ENCODE measurements around the gene KRTAP5-11. TPM values are rescaled to one million over a fixed set of nuclear protein-coding genes. Genes with fewer than 3 reads are reported as not detected.
"Not testable (repeated sequence)": the region's sequence is repeated elsewhere in the genome, so short reads cannot be mapped to it uniquely, and the experiment has no call there.

The KRTAP5-11 gene, protein sequence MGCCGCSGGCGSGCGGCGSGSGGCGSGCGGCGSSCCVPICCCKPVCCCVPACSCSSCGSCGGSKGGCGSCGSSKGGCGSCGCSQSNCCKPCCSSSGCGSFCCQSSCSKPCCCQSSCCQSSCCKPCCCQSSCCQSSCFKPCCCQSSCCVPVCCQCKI
- not detected in 2 replicates for total RNA-seq

DNA sequence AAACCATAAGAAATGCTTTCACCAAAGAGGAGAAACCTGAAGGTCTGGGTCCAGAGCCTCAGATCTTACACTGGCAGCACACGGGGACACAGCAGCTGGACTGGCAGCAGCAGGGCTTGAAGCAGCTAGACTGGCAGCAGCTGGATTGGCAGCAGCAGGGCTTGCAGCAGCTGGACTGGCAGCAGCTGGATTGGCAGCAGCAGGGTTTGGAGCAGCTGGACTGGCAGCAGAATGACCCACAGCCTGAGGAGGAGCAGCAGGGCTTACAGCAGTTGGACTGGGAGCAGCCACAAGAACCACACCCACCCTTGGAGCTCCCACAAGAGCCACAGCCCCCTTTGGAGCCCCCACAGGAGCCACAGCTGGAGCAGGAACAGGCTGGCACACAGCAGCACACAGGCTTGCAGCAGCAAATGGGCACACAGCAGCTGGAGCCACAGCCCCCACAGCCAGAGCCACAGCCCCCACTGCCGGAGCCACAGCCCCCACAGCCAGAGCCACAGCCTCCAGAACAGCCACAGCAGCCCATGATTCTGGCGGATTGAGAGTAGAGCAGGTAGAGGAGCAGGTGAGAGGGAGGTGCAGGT lies at the start of gene KRTAP5-11:
KRTAP5-11 (minus strand) TSS at position 567 of the 587 bp plus-strand sequence; CDS start at position 529, 38 bp downstream.
- intact Hi-C loops (cut with micrococcal nuclease): no loop called here
- H3K27me3 Mint-ChIP-seq (ENCODE audit: low read depth): peaks cover 9% of the 10 kb centered on the region
- no peak for DNase-seq (ENCODE audit: low spot score)
- no peak within 1 kb of the TSS for H3K27ac Mint-ChIP-seq
- no peaks in the 10 kb centered on the region for H3K9me3 Mint-ChIP-seq
- no peaks in the 10 kb centered on the region for H3K36me3 Mint-ChIP-seq (ENCODE audit: low read depth)
- no peak within 1 kb of the TSS for H3K4me3 Mint-ChIP-seq (ENCODE audit: low read depth)
- H3K4me1 Mint-ChIP-seq (ENCODE audit: low read depth): no peaks in the 10 kb centered on the region

DNA sequence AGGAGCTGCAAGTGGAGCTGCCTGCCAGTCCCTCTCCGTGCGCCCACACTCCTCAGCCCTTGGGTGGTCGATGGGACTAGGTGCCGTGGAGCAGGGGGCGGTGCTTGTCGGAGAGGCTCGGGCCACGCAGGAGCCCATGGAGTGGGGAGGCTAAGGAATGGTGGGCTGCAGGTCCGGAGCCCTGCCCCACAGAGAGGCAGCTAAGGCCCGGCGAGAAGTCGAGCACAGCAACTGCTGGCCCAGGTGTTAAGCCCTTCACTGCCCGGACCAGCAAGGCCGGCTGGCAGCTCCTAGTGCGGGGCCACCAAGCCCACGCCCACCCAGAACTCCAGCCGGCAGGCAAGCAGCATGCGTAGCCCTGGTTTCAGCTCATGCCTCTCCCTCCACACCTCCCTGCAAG lies 48.9 kb upstream of the KRTAP5-11 start:
- H3K9me3 Mint-ChIP-seq; H3K36me3 Mint-ChIP-seq (ENCODE audit: low read depth); intact Hi-C loops (cut with micrococcal nuclease); H3K4me1 Mint-ChIP-seq (ENCODE audit: low read depth); H3K27ac Mint-ChIP-seq; DNase-seq (ENCODE audit: low spot score); H3K4me3 Mint-ChIP-seq (ENCODE audit: low read depth): not testable (repeated sequence)
- H3K27me3 Mint-ChIP-seq (ENCODE audit: low read depth): peaks cover 11% of the 10 kb centered on the region

DNA sequence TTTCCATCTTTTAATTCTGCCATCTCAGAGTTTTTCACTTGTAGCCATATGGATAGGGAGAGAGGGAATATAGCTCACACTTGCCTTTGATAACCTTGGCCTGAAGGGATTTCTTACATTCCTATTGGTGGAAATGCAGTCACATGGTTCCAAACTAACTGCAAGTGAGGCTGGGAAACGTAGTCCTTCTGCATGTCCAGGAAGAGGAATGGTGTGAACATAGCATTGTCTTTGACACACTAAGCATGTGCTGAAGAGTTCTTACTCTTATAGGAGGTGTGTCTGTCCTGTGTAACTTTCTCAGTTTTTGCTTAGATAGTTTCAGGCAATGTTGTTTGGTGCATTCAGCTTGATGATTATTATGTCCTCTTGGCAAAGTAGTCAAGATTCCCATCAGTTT lies 47.4 kb upstream of the KRTAP5-11 start:
- H3K9me3 Mint-ChIP-seq; H3K4me3 Mint-ChIP-seq (ENCODE audit: low read depth); H3K36me3 Mint-ChIP-seq (ENCODE audit: low read depth); DNase-seq (ENCODE audit: low spot score); intact Hi-C loops (cut with micrococcal nuclease); H3K27ac Mint-ChIP-seq; H3K4me1 Mint-ChIP-seq (ENCODE audit: low read depth); H3K27me3 Mint-ChIP-seq (ENCODE audit: low read depth): not testable (repeated sequence)

DNA sequence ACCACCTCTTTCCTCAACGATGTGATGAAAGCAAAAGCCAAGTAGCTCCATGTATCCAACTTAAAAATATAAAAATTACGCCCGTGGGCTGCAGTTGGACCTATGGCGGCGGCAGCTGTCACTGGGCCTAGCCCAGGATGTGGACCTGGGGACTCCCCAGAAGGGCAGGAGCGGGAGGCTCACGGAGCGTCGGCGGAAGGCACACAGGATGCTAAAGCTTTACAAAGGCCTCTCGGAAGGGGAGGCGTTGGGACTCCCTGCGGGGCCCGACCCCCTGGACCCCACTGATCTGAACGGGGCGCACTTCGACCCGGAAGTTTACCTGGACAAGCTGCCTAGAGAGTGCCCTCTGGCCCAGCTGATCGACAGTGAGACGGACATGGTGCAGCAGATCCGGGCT lies 46.3 kb upstream of the KRTAP5-11 start:
- H3K4me1 Mint-ChIP-seq (ENCODE audit: low read depth); DNase-seq (ENCODE audit: low spot score); H3K27ac Mint-ChIP-seq; H3K4me3 Mint-ChIP-seq (ENCODE audit: low read depth); H3K36me3 Mint-ChIP-seq (ENCODE audit: low read depth); H3K9me3 Mint-ChIP-seq; H3K27me3 Mint-ChIP-seq (ENCODE audit: low read depth); intact Hi-C loops (cut with micrococcal nuclease): not testable (repeated sequence)

GRCh38 chr11:71623226-71623625 lies 40.6 kb upstream of the KRTAP5-11 start:
- DNase-seq (ENCODE audit: low spot score); H3K4me3 Mint-ChIP-seq (ENCODE audit: low read depth); H3K4me1 Mint-ChIP-seq (ENCODE audit: low read depth); H3K27ac Mint-ChIP-seq; H3K27me3 Mint-ChIP-seq (ENCODE audit: low read depth); H3K36me3 Mint-ChIP-seq (ENCODE audit: low read depth); H3K9me3 Mint-ChIP-seq; intact Hi-C loops (cut with micrococcal nuclease): not testable (repeated sequence)

DNA sequence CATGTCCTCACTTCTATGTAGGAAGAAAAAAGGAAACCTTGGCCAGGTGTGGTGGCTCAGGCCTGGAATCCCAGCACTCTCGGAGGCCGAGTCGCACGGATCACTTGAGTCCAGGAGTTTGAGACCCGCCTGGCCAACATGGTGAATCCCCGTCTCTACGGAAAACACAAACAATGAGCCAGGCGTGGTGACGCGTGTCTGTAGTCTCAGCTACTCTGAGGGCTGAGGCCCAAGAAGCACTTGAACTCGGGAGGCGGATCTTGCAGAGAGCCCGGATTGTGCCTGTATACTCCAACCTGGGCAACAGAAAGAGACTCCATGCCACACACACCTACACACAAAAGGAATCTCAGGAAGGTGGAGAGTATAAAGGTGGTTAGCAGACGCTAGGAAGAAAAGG lies 39.9 kb upstream of the KRTAP5-11 start:
- intact Hi-C loops (cut with micrococcal nuclease); H3K27me3 Mint-ChIP-seq (ENCODE audit: low read depth): not testable (repeated sequence)

DNA sequence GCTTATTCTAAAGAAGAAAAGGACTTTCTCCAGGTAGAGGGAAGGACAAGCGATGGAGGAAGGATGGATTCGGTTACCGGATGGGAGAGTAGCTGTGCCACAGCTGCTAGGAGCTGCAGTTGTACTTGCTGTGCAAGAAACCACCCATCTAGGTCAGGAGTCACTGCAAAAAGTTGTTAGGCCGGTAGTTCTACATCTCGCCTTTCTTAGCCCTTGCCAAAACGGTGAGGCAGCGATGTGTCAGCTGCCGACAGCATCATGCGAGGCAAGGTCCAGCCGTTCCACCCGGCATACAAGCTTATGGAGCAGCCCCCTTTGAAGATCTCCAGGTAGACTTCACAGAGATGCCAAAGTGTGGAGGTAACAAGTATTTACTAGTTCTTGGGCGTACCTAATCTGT lies 32.3 kb upstream of the KRTAP5-11 start:
- DNase-seq (ENCODE audit: low spot score); H3K9me3 Mint-ChIP-seq; H3K27ac Mint-ChIP-seq; H3K4me1 Mint-ChIP-seq (ENCODE audit: low read depth); H3K4me3 Mint-ChIP-seq (ENCODE audit: low read depth); H3K36me3 Mint-ChIP-seq (ENCODE audit: low read depth); intact Hi-C loops (cut with micrococcal nuclease); H3K27me3 Mint-ChIP-seq (ENCODE audit: low read depth): not testable (repeated sequence)

More for the DNA sequence above, 39.9 kb upstream of the KRTAP5-11 start:
- H3K4me1 Mint-ChIP-seq (ENCODE audit: low read depth); H3K9me3 Mint-ChIP-seq; H3K27ac Mint-ChIP-seq; H3K4me3 Mint-ChIP-seq (ENCODE audit: low read depth); H3K36me3 Mint-ChIP-seq (ENCODE audit: low read depth); DNase-seq (ENCODE audit: low spot score): not testable (repeated sequence)

DNA sequence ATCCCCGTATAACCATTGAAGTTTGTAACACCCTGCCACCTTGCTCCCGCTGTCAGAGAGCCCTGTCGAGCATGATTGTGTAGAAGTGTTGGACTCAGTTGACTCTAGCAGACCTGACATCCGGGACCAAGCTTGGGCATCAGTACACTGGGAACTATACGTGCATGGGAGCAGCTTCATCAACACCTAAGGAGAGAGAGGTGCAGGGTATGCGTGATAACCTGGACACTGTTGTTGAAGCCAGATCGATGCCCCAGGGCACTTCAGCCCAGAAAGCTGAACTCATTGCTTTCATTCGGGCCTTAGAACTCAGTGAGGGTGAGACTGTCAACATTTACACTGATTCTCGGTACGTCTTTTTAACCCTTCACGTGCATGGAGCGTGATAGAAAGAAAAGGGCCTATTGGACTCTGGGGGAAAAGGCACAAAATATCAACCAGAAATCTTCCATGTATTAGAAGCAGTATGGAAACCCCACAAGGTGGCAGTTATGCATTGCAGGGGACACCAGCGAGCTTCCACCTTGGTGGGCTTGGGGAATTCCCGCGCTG lies 31.8 kb upstream of the KRTAP5-11 start:
- not testable (repeated sequence) for H3K27ac Mint-ChIP-seq

GRCh38 chr11:71613931-71614330 lies 31.3 kb upstream of the KRTAP5-11 start:
- DNase-seq (ENCODE audit: low spot score); H3K27ac Mint-ChIP-seq; H3K27me3 Mint-ChIP-seq (ENCODE audit: low read depth); H3K9me3 Mint-ChIP-seq; H3K36me3 Mint-ChIP-seq (ENCODE audit: low read depth); H3K4me3 Mint-ChIP-seq (ENCODE audit: low read depth); intact Hi-C loops (cut with micrococcal nuclease); H3K4me1 Mint-ChIP-seq (ENCODE audit: low read depth): not testable (repeated sequence)

More for the DNA sequence above, 31.8 kb upstream of the KRTAP5-11 start:
- H3K4me3 Mint-ChIP-seq (ENCODE audit: low read depth); intact Hi-C loops (cut with micrococcal nuclease); DNase-seq (ENCODE audit: low spot score); H3K9me3 Mint-ChIP-seq; H3K36me3 Mint-ChIP-seq (ENCODE audit: low read depth); H3K4me1 Mint-ChIP-seq (ENCODE audit: low read depth); H3K27me3 Mint-ChIP-seq (ENCODE audit: low read depth): not testable (repeated sequence)

- H3K9me3 Mint-ChIP-seq; H3K4me3 Mint-ChIP-seq (ENCODE audit: low read depth); H3K4me1 Mint-ChIP-seq (ENCODE audit: low read depth); intact Hi-C loops (cut with micrococcal nuclease); H3K27ac Mint-ChIP-seq; DNase-seq (ENCODE audit: low spot score); H3K36me3 Mint-ChIP-seq (ENCODE audit: low read depth): not testable (repeated sequence)
- peaks cover 19% of the 10 kb centered on the region for H3K27me3 Mint-ChIP-seq (ENCODE audit: low read depth)
Observed at GRCh38 chr11:71611218-71611910, 28.7 kb upstream of the KRTAP5-11 start.

GRCh38 chr11:71608272-71608671 lies 25.6 kb upstream of the KRTAP5-11 start:
- H3K27ac Mint-ChIP-seq; H3K36me3 Mint-ChIP-seq (ENCODE audit: low read depth); intact Hi-C loops (cut with micrococcal nuclease); DNase-seq (ENCODE audit: low spot score); H3K4me1 Mint-ChIP-seq (ENCODE audit: low read depth); H3K9me3 Mint-ChIP-seq; H3K4me3 Mint-ChIP-seq (ENCODE audit: low read depth): not testable (repeated sequence)
- peaks cover 23% of the 10 kb centered on the region for H3K27me3 Mint-ChIP-seq (ENCODE audit: low read depth)

DNA sequence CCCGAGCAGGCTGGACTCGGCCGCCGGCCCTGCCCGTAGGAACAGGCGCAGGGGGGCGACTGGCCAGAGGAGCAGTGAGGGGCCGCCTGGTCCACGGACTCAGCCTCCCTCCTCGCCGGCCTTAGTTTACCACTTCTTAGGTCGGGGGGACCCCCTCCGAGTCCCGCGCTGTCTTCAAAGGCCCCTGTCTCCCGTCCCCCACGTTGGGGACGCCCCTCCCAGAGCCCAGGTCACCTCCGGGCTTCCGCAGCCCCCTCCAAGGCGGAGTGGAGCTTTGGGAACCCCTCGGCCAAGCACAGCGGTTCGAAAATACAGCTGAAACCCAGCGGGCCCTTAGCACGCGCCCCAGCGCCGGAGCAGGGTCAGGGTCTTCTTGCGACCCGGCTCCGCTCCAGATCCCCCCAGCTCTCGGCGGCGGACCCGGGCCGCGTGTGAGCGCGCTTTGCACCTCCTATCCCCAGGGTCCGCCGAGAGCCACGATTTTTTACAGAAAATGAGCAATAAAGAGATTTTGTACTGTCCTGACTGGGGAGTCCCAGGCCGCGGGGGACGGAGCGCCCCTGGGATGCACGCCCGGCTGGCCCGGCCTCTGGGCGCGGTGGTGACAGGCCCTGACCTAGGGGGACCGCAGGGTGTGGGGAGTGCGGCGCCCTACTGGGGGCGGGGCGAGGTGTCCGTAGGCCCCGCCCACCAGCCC lies 25.0 kb upstream of the KRTAP5-11 start:
- H3K4me3 Mint-ChIP-seq (ENCODE audit: low read depth); intact Hi-C loops (cut with micrococcal nuclease); H3K4me1 Mint-ChIP-seq (ENCODE audit: low read depth); H3K36me3 Mint-ChIP-seq (ENCODE audit: low read depth); H3K9me3 Mint-ChIP-seq; H3K27ac Mint-ChIP-seq; DNase-seq (ENCODE audit: low spot score): not testable (repeated sequence)
- H3K27me3 Mint-ChIP-seq (ENCODE audit: low read depth): peaks cover 23% of the 10 kb centered on the region

Measured in activated T-helper 2 cell treated with anti-CD3 and anti-CD28 coated beads, Interferon-gamma antibody, Interleukin-2, Interleukin-4, amounts not matched to agents 10 μg/mL and 5 μg/mL and 100 μg/mL, durations not matched to agents 14 hours and 24 hours and 36 hours (primary cell).